ENCODE results near the gene AAGAB.

- TF ChIP-seq EZH2 (optimal IDR thresholded peaks at IDR 0.05; ENCODE audit: low read depth, low read length): no peak
- TF ChIP-seq EZH2phosphoT487 (IDR thresholded peaks at IDR 0.05; ENCODE audit: low read length): no peak
These were observed 73.2 kb downstream of the AAGAB start for GRCh38 chr15:67181221-67181639.
